ACHN (cell line): Measurements from ENCODE around the gene PFN1.
A peak's percentile ranks its signal among the peaks of the same experiment; 100 is the strongest.

Source experiments
- DNase-seq: peaks from one replicate; pipeline ENCODE4 v3.0.0-alpha.2; 2015
- in situ Hi-C: cut with HindIII; loops from 2 replicates; pipeline ENCODE4 v1.10.0; 2017; ENCODE audit warnings: low sequenced_read_pairs, low pct_ligation_motif_present, low pct_unique_long_range_greater_than_20kb

Gene PFN1

DNA sequence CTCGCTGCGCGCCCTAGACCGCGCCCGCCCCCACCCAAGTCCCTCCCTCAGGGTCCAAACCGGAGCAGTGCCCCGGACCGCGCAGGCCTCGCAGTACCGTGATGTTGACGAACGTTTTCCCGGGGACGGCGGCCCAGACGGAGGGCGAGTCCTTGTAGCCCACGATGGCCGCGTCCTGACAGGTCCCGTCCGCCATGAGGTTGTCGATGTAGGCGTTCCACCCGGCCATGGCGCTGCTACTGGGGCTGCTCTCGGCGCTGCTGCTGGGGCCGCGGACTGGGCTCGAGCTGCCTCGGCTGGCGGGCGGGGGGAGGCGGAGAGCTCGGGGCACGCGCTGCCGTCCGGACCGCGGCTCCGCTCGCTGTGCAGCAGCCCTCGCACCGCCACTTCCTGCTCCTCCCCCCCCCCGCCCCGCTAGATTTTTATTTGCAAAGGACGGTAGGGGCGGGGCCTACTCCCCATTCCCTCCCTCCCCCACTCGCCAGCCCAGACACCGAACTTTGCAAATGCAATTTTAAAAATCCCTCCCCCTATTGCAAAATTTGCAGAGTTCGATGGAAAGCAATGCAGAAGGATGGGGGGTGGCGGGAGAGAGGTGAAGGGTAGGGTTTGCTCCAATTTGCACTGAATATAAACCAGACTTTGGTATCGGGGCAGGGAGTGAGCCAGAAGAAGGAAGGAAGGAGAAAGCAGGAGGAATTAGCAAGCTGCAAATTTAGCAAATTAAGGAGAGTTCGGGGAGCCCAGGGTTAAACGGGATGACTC is at the start of gene PFN1:
TSS of gene PFN1 (minus strand) at position 365 of the 765 bp plus-strand sequence. CDS start at position 229, 136 bp downstream.
- DNase-seq = peak; percentile 90
- in situ Hi-C loops = no loop called here

DNA sequence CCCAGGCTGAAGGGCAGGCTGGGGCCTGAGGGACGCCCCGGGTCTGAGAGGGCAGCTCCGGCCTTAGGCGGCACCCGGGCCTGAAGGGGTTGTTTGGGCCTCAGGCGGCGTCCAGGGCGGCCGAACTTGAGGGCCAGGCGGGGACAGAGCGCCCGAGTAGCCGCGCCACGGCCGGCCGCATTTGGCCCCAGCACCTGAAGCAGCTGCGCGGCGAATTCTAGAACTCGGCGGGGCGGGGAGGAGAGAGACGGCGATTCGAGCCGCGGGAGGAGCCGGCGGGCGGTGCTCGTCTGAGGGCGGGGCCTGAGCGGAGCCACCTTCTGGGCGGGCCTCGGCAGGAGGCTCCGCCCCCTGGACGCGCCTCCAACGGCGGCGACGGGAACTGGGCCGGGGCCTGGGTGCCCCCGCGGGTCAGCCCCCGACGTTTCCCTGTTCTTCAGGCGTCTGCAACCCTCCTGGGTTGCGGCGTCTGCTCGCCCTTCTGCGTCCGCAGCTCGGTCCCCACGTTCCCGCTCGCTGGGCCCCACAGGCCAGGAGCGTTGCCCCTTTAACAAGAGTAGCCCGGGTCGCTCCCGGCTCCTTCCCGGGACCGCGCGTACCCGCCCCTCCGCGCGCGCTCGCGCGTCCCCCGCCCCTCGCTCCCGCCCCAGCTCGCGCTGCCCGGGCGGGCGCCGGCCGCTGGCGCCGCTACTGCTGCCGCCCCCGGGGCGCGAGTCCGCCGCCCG is 49.1 kb upstream of the PFN1 start, which contains the start of the genes INCA1 and KIF1C:
TSS of gene INCA1 (minus strand) at position 221 of the 725 bp plus-strand sequence. CDS start 3,085 bp downstream, outside the sequence.
TSS of gene KIF1C (plus strand) at position 649 of the 725 bp plus-strand sequence. CDS start 2,297 bp downstream, outside the sequence.
- DNase-seq = peak; percentile 93
- in situ Hi-C loops = no loop called here

DNA sequence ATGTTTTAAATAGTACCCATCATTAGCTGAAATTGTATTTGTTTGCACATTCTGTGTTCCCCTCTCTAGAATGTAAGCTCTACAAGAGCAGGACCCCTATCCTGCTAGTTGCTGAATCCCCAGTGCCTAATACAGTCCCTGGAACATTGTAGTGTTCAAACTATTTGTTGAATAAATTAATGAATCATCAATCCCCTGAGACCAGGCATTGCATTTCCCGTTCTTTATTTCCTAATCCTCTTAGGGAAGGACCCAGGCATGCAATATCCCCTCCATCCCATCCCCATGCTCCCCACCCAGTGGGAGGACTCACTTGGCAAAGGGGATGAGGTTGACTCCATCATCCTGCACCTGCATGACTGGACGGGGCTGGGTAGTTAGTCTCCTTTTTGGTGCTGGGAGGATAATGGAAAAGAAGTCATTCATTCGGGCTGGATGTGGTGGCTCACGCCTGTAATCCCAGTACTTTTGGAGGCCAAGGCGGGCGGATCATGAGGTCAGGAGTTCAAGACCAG is 45.8 kb upstream of the PFN1 start:
- in situ Hi-C loops = no loop called here
- no peak for DNase-seq

DNA sequence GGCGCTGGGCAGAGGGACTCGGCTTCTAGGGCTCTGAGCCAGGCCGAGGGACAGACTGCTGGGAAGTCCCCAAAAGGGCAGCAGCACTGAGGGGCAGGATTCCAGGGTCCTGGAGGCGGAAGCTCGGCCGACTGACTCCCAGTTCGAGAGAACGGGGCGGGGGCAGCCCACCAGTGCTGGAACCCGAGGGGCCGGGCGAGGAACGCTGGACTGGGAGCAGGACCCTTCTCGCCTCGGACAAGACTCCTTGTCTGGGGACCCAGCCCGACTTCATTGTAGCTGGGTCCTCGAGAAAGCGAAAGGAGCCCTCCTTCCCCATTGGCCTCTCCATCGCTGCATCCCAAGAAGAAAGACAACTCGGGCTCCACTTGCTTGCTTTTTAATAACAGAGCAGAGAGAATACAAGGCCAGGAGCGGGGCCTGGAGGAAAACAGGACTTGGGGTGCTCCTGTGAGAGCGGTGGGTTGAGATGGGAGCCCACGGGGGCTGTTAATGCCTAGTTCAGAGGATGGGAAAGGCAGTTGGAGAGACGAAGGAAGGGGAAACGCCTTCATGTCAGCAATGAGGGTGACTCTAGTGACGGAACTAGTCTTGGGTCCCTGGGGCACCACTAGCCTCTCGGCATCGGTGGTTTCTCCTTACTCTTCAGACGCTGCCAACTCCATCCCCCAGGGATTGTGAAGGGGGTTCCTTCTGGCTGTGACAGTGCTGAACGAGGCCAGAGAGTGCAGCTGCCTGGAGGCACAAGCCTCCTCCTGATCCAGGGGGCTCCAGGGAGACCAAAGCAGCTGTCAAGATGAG is 39.6 kb upstream of the PFN1 start:
- in situ Hi-C loops = no loop called here
- no peak for DNase-seq

DNA sequence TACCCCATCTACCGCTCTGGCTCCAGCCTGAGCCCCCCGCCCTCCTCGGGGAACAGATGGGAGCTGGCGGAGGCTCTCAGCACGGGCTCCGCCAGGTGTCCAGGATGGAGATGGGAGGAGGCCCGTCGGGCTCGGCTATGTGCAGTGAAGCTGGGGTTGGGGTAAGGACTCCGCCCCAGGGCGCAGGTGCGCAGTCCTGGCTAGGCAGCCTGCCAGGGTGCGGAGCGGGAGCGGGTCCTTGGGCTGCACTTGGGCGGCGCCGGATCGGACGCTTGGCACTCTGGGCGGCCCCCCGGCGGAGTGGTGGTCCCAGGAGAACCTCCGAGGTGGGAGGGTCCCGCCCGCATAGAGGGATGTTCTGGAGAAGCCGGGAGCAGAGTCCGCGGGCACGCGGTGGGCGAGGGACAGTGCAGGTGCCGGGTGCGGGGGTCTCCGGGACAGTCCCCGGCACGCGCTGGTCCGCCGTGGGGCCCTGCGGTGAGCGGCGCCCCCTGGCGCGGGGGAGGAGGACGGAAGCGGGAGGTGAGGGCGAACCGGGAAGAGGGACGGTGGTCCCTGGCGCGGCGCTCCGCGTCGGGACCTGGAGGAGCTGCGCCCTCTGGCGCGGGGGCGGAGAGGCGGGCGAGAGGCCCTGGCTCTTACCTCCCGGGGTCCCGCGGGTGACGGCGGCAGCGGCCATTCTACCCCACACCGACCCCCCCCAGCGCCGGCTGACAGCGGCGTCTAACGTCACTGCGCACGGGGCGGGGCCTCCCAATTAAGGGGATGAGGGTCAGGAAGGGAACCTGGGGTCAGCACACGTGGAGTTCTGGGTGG is 38.8 kb upstream of the PFN1 start, which contains the start of gene CAMTA2:
TSS of gene CAMTA2 (minus strand) at position 725 of the 816 bp plus-strand sequence. CDS start 1,453 bp downstream, outside the sequence.
- in situ Hi-C loops = no loop called here
- peak; percentile 78 for DNase-seq

DNA sequence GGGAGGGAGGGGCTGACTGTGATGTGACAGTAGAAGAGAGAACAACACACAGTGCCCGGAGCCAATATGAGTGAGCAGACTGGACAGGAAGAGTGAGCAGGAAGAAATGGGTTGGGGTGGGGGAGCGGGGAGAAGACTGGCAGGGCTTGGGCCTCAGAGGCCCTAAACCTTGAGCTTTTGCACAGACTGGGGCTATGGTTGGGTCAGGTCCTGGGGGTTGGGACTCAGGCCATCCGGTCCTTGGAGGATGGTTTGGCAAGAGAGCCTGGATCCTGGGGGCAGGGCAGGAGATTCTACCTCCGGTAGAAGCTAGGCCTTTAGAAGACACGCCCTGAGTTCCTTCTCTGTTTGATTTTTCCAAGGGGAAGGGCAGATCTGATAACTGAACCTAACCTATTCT is 38.1 kb upstream of the PFN1 start:
- in situ Hi-C loops = no loop called here
- DNase-seq = no peak

DNA sequence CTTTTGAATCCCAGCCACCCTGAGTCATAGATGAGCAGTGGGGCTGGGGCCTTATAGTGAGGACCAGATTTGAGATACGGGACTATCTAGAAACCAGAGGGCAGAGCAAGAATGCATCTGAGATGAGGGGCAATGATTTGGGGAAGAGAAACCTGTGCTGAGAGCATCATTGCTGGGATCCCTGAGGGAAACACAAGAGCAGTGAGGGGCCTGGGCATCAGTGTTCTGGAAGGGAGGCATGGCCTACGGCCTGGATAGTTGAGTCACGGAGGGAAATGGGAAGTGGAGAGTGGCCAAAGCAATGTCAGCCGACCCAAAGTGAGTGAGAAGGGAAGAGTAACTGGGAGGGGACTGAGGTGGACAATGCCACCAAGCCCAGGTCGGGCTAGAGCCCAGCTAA is 34.0 kb upstream of the PFN1 start:
- no peak for DNase-seq
- in situ Hi-C loops = no loop called here

DNA sequence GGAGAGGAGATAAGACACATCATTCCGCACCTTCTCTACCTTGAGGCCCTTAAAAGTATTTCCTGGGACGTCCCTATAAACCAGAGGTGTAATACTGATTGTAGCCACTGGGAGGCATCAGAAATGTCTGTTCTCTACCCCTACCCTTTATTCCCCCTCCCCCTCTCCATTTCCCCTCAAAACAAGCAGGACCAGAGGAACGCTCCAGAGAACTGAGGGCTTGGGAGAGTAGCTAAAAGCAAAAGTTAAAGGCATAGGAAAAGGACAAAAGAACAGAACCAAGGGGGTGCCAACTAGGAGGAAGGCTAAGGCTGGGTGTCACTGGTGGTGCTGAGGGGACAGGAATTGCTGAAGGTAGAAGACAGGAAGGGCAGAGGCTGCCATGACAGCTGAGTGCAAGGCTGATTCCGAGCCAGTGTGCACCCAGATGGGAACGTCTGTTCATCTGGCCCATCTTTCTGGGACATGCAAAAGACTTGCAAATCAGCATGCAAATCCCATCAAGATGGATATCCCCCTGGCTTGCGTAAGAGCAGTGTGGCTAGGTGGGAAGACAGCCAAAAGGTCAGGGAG is 32.4 kb upstream of the PFN1 start:
- in situ Hi-C loops = no loop called here
- peak; percentile 60 for DNase-seq

DNA sequence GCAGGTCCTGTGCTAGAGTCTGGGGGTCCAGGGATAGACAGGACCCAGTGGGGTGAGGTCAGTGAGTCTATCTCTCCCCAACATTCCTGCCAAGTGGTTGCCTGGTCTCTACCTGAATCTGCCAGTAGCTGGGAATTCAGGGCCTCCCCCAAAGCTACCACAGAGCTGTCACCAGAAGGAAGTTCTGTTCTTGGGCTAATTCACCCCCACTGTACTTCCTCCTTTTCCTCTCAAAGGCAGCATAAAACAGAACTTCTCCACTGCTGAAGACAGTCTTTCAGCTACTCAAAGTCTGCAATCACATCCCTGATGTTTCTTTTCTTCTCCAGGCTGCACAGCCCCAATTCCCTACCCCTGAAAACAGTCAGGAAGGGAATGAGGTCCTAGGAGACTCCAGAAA is 30.4 kb upstream of the PFN1 start:
- in situ Hi-C loops = no loop called here
- DNase-seq = no peak

DNA sequence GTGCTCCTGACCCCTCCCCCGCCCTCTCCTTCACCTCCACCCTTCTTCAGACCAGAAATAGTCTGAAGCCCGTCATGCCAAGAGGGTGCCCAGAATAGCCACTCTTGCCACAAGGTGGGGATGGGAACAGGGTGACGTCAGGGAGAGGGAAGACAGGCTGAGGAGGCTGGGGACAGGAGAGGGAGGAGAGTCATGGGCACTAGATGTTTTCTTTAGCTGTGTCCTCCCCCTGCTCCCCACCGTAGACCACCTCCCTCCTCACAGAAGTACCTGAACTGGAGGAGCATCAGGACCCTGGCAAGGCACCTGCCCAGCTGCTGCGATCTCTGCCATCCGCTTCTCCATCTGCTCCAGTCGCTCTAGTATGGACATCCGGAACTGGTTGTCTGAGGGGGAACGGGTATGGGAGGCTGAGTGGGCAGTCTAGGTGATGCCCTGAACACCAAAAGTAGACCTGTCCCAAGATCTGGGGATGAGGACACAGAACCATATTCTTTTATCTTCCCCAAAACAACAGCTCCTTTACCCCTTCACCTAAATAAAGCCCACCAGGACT is 25.9 kb upstream of the PFN1 start:
- in situ Hi-C loops = no loop called here
- no peak for DNase-seq

DNA sequence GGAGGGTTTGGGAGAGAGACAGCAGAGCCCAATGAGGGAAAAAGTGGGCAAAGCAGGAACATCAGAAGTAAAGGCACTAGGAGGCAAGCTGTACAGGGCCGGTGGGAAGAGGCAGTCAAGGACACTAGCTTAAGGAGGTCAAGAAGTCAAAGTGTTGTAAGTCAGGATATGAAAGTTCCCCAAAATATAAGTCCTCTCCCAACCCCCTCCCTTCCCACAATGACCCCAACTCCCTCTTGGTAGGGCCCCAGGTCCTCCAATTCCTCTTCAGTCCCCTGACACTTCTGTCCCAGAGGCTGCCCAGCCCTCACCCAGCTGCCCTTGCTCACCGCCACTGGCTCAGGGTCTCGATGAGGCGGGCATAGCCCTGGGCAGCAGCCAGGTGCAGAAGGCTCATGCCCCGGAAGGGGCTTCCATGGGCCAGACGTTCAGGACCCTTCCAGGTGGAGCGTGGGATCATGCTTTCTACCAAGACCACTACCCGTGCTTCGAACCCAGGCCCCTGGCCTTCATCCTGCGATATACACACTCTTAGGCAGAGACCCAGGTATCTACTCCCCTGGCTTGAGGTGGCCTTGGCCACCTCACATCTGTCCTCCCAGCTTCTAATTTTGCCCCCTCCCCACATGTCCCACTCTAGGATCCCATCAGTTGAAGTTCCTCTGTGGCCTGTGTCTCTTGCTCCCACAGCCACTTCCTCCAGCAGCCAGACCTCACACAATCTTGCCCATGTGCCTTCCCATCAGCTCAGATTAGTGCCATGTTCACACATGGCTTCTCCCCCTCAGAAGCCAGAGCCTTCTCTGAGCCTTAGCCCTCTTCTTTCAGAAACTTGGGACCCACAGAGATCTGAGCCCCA is 25.2 kb upstream of the PFN1 start:
- in situ Hi-C loops = no loop called here
- no peak for DNase-seq

DNA sequence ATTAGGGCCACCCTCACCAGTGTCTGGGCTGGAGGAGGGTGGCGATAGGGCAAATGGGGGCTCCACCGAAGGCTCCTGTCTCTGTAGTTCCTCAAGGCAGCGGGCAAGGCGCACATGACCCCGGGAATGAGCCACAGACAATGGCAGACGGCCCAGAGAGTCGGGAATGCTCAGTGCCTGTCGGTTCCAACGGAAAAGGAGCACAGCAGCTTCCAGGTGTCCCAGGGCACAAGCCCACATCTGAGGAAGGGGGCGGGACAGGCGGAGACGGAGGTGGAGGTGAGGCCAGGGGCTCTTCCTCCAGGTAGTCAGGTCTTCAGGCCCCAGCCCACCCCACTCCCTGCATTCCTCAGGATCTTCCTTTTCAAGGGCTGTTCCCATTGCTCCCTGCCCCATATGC is 24.4 kb upstream of the PFN1 start:
- no peak for DNase-seq
- in situ Hi-C loops = no loop called here

DNA sequence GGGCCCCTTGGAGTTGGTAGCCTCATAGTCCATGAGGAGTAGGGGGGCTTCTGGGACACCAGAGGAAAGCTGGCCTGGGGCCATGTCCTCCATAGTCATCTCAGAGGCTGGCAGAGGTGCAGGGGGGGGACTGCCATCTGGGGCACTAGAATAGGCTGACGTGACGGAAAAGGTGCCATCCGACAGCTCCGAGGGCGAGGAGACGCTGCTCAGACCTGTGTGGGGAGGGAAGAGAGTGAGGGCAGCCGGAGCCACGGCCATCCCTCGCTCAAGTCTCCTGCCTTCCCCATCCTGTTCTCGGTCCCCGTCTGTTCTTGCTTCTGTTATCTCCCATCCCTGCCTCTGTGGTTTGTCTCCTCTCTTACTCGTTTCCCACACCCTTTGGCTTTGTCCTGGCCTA is 24.0 kb upstream of the PFN1 start:
- in situ Hi-C loops = no loop called here
- DNase-seq = no peak

DNA sequence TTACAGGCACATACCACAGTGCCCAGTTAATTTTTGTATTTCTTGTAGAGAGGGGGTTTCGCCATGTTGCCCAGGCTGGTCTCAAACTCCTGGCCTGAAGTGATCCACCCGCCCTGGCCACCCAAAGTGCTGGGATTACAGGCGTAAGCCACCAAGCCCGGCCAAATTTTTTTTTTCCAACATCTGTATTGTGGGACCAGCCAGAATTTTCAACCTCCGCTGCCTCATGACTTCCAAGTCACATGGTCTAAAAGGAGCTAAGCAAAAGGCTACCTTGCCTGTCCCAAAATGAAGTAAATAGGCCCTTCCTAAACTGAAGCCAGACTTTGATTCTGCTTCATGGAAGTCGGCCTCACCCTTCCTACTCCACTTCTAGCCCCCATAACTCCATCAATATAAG is 23.5 kb upstream of the PFN1 start:
- no peak for DNase-seq
- in situ Hi-C loops = no loop called here

DNA sequence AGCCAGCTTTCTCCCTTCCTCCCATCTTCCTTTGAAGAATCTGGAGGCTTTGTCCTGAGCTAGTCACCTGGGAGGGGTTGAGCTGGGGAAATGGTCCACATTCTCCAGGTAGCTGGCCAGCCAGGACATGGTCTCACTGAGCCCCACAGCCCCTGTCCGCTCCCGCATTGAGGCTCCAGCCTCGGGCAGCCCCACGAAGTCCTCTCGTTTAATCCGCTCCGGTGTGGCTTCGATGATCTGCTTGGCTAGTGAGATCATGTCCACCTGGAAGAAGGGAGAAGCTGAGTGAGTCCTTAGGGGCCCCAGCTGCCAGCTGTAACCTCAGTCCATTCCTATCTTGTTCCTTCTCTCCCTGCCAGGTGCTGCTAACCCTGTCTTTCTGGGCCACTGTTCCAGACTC is 21.9 kb upstream of the PFN1 start:
- DNase-seq = no peak
- in situ Hi-C loops = no loop called here

DNA sequence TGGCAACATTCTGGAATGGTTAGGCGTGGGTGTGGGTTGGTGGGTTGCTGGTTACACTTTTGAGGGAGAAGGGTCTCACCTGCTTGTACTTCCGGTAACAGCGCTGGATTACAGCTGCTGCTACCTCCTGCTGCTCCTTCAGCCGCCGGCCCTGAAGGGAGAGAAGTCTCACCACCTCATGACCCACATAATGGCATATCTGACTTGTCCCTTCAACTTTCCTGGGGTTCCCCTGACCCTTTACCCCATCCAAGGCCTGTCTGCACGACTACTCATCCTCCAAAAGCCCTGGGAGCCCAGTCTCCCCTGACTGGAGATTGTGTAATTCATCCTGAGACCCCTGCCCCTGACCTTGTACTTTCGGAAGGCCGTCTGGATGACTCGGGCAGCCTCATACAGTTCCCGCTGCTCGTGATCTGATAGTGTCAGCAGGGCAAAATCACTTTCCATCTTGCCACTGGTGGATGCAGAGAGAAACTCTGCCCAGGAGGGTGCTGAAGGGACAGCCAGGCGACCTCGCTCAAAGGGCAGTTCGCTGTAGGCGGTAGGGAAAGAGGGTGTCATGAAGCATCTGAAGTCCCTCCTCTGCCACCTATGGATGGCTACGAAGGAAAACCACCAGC is 21.3 kb upstream of the PFN1 start:
- peak; percentile 54 for DNase-seq
- in situ Hi-C loops = no loop called here
